ENCODE results near the gene FSIP1. TPM values are rescaled to one million over a fixed set of nuclear protein-coding genes. Genes with fewer than 3 reads are reported as not detected.

The FSIP1 gene
- total RNA-seq, 1 experiment from 2014 or later = 0.97 TPM

- no peak for DNase-seq (ENCODE audit: low read depth)
Observed at GRCh38 chr15:39646425-39646824, 136.2 kb downstream of the FSIP1 start.

GRCh38 chr15:39645976-39646257 lies 136.7 kb downstream of the FSIP1 start:
- DNase-seq (ENCODE audit: low read depth) = no peak

GRCh38 chr15:39645138-39645975 lies 137.3 kb downstream of the FSIP1 start:
- DNase-seq (ENCODE audit: low read depth) = no peak

- DNase-seq (ENCODE audit: low read depth) = no peak
Observed at GRCh38 chr15:39644136-39644535, 138.5 kb downstream of the FSIP1 start.

GRCh38 chr15:39643727-39644126 lies 138.9 kb downstream of the FSIP1 start:
- DNase-seq (ENCODE audit: low read depth) = no peak

- DNase-seq (ENCODE audit: low read depth) = peak; percentile 14
Observed at GRCh38 chr15:39642011-39642640, 140.5 kb downstream of the FSIP1 start.

GRCh38 chr15:39641191-39641889 lies 141.3 kb downstream of the FSIP1 start:
- DNase-seq (ENCODE audit: low read depth) = peak; percentile 8

- DNase-seq (ENCODE audit: low read depth) = no peak
Observed at GRCh38 chr15:39640665-39641064, 142.0 kb downstream of the FSIP1 start.

- DNase-seq (ENCODE audit: low read depth) = no peak
Observed at GRCh38 chr15:39639037-39639436, 143.6 kb downstream of the FSIP1 start.

GRCh38 chr15:39638041-39638440 lies 144.6 kb downstream of the FSIP1 start:
- DNase-seq (ENCODE audit: low read depth) = no peak

GRCh38 chr15:39631357-39631756 lies 151.3 kb downstream of the FSIP1 start:
- peak; percentile 18 for DNase-seq (ENCODE audit: low read depth)

GRCh38 chr15:39629906-39630305 lies 152.7 kb downstream of the FSIP1 start:
- DNase-seq (ENCODE audit: low read depth) = no peak

GRCh38 chr15:39629371-39629770 lies 153.3 kb downstream of the FSIP1 start:
- peak; percentile 53 for DNase-seq (ENCODE audit: low read depth)

GRCh38 chr15:39628546-39629257 lies 153.9 kb downstream of the FSIP1 start:
- DNase-seq (ENCODE audit: low read depth) = no peak

- no peak for DNase-seq (ENCODE audit: low read depth)
Observed at GRCh38 chr15:39628144-39628508, 154.5 kb downstream of the FSIP1 start.

GRCh38 chr15:39627451-39628143 lies 155.0 kb downstream of the FSIP1 start:
- no peak for DNase-seq (ENCODE audit: low read depth)

- no peak for DNase-seq (ENCODE audit: low read depth)
Observed at GRCh38 chr15:39625856-39626255, 156.8 kb downstream of the FSIP1 start.

GRCh38 chr15:39625451-39625850 lies 157.2 kb downstream of the FSIP1 start:
- no peak for DNase-seq (ENCODE audit: low read depth)

- DNase-seq (ENCODE audit: low read depth) = peak; percentile 81
Observed at GRCh38 chr15:39624806-39625205, 157.8 kb downstream of the FSIP1 start.

GRCh38 chr15:39623529-39623931 lies 159.1 kb downstream of the FSIP1 start:
- DNase-seq (ENCODE audit: low read depth) = no peak

GRCh38 chr15:39622660-39623516 lies 159.8 kb downstream of the FSIP1 start:
- DNase-seq (ENCODE audit: low read depth) = no peak
